ENCODE results near the gene TMA7B.

TMA7B gene

DNA sequence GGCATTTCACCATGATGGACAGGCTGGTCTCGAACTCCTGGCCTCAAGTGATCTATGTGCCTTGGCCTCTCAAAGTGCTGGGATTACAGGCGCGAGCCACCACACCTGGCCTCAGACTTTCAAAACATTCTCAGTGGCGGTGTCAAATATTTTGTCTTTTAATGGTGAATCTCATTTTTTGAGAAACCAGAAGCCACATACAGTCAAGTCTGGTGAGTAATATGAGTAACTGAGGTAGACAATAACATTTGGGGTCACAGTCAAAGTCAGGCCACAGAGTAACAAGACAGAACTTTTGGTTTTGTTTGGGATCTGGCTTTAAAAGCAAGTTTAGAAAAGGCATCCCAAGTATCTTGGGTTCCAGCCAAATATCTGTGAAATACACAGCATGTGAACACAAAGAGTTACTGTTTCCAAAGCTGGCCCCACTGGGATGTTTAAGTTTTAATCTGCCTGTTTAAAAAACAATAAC, 5.6 kb upstream of the TMA7B start:
- peak overlapping the region; percentile 69 for H3K27ac Mint-ChIP-seq
- H3K9me3 Mint-ChIP-seq = no peaks in the 10 kb centered on the region
- peaks cover 90% of the 10 kb centered on the region for H3K4me1 Mint-ChIP-seq (ENCODE audit: low read depth)
- no peak overlapping the region for H3K4me3 Mint-ChIP-seq
- no peaks in the 10 kb centered on the region for H3K27me3 Mint-ChIP-seq
- H3K36me3 Mint-ChIP-seq (ENCODE audit: low read depth) = peaks cover 88% of the 10 kb centered on the region
- DNase-seq = no peak

DNA sequence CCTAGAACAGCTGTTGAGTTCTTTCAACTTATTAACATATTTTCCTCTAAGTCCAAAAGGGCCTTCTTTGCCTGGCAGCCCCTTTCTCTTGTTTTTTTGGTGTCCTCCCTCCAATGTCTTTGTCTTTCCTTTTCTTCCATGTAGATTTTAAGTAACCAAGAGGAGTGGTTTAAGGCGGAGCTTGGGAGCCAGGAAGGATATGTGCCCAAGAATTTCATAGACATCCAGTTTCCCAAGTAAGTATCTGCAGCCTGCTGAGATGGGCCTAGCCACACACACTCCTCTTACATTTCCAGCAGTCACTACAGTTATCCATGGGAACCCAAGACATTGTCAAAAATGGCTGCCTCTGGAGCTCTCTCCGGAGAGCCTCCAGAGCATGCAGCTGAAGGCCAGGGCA, 4.5 kb upstream of the TMA7B start:
- no peaks in the 10 kb centered on the region for H3K9me3 Mint-ChIP-seq
- H3K27ac Mint-ChIP-seq = peak overlapping the region; percentile 66
- no peak for DNase-seq
- peaks cover 90% of the 10 kb centered on the region for H3K4me1 Mint-ChIP-seq (ENCODE audit: low read depth)
- H3K4me3 Mint-ChIP-seq = no peak overlapping the region
- peaks cover 88% of the 10 kb centered on the region for H3K36me3 Mint-ChIP-seq (ENCODE audit: low read depth)
- no peaks in the 10 kb centered on the region for H3K27me3 Mint-ChIP-seq

DNA sequence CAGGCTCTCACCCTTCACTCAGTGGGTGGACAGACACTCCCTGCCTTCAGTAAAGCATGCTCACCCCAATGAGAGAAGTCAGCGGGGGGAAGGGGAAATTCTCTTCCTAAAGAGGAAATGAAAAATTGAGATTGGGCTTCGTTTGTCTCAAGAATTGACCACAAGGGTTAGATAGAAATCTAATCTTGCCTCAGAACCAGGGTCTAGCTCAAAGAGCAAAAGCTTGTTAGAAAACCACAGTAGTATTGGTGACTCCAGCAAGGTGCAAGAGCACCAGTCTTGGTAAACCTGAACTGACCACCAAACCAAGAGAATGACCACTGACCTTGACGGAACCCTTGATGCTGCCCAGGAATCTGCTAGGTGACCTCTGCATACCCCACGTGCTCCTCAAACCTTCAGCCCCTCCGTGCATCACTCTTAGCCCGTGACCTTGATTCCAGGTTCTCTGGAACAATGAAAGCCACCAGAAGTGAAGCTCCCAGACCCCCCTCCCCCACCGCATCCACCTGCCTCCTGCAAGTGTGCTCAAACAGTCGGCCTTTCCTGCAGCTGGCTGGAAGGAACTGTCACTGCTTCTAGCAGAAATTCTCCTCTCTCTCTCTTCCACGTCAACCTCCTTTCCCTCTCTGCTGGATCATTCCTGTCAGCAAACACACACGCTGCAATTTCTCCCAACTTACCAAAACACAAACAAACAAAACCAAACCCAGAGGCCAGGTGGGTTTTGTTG, 3.1 kb upstream of the TMA7B start:
- Mint-ChIP-seq H3K36me3 (ENCODE audit: low read depth) (peaks cover 88% of the 10 kb centered on the region), H3K27me3 (no peaks in the 10 kb centered on the region), H3K4me1 (ENCODE audit: low read depth) (peaks cover 90% of the 10 kb centered on the region), H3K27ac (peak overlapping the region; percentile 18), H3K9me3 (no peaks in the 10 kb centered on the region), H3K4me3 (no peak overlapping the region)
- no peak for DNase-seq

DNA sequence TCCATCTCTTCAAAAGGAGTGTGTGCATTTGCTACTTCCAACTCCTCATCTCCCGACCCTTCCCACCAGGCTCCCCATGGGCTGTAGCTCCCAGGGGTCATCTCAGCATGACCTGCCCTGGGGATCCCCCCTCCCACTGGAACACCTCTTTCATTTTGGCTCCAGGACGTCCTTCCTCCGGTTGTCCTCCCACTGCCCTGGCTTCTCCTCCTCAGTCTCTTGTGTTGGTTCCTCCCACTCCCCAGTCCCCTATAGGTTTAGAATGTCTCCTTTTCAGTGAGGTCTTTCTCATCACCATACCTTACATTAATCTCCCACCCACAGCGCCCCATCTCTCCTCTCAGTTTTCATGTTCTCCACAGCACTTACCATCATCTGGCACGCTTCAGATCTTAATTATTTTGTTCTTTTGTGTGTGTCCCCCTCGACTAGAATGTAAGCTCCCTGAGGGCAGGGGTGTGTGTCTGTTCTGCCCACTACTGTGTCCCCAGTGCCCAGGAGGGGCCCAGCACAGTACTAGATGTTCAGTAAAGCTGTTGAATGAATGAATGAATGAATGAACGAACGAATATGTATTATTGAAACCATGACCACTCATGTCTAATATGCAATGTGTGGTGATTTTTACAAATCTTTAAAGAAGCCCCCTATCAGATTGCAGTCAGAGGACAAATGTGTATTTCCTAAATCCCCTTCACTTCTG, 2.0 kb upstream of the TMA7B start:
- Mint-ChIP-seq H3K27me3 (no peaks in the 10 kb centered on the region), H3K36me3 (ENCODE audit: low read depth) (peaks cover 84% of the 10 kb centered on the region), H3K9me3 (no peaks in the 10 kb centered on the region), H3K4me1 (ENCODE audit: low read depth) (peaks cover 89% of the 10 kb centered on the region), H3K27ac (peak overlapping the region; percentile 42), H3K4me3 (no peak overlapping the region)
- DNase-seq = no peak

DNA sequence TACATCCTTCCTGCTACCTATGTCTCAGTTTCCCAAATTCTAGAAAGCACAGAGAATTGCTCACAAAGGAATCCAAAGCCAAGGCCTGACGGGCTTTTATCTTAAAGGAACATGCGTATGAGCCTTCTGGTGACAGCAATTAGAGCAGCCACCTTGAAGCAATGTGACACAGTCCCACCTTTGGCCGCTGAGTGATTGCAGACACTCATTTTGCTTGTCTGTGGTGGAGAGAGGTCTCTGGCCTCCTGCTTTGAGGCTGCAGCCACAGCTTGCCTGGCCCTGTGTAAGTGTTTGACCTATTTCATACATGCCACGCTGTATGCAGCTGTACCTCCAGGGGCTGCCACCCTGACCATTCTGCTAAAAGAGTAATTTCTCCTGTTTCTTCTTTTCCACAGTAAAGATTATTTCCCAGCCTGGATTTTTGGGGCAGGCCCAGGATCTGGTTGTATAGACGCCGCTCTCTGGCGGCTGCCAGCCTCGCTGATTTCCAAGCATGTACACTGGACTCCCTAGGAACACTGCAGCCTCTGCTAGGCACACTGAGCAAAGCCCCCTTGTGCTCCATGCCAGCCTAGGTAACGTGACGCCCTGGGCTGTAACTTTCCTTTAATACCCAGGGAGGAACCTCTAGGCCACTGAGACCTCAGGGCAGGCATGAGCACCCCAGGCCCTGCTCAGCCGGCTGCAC, 1.1 kb upstream of the TMA7B start:
- peaks cover 85% of the 10 kb centered on the region for H3K4me1 Mint-ChIP-seq (ENCODE audit: low read depth)
- H3K9me3 Mint-ChIP-seq = no peaks in the 10 kb centered on the region
- no peaks in the 10 kb centered on the region for H3K27me3 Mint-ChIP-seq
- DNase-seq = no peak
- H3K4me3 Mint-ChIP-seq = no peak overlapping the region
- peaks cover 85% of the 10 kb centered on the region for H3K36me3 Mint-ChIP-seq (ENCODE audit: low read depth)
- no peak overlapping the region for H3K27ac Mint-ChIP-seq

DNA sequence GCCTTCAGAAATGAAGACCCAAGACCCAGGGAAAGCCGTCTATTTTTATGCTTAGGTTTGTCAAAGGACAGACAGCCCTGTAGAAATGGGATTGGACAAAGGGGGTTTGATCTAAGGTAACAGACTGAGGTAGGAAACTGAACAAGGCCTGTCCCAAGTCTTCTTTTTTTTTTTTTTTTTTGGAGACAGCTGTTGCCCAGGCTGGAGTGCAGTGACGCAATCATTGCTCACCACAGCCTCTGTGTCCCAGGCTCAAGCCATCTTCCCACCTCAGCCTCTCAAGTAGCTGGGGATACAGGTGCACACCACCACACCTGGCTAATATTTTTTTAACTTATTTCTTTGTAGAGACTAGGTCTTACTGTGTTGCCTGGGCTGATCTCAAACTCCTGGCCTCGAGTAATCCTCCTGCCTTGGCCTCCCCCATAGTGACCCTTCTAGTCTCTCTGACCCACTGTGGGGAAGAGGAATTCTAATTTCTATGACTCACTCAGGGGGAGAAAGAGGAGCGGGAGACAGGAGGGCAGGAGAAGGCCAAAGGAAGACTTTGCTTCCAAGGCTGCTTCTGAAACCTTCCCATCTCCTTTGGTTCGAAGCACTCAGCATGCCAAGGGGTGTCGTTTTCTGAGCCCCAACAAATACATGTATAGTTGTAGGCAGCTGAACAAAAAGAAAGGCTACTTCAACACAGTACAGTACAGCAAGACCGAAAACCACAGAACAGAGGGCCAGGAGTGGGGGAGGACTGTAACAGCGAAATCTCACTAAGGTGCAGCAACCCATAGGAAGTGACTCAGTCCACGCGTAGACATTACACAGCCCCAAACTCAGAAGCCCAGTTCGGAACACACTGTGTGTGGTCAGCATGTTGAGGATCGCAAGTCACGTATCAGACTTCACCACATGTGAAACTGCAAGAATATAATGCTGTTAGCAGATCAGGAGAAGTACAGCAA, 872 bp downstream of the TMA7B start:
- H3K27ac Mint-ChIP-seq = peak overlapping the region; percentile 81
- peak overlapping the region; percentile 40 for H3K4me3 Mint-ChIP-seq
- H3K36me3 Mint-ChIP-seq (ENCODE audit: low read depth) = peaks cover 87% of the 10 kb centered on the region
- H3K4me1 Mint-ChIP-seq (ENCODE audit: low read depth) = peaks cover 77% of the 10 kb centered on the region
- DNase-seq = peak; percentile 72
- no peaks in the 10 kb centered on the region for H3K9me3 Mint-ChIP-seq
- H3K27me3 Mint-ChIP-seq = no peaks in the 10 kb centered on the region

DNA sequence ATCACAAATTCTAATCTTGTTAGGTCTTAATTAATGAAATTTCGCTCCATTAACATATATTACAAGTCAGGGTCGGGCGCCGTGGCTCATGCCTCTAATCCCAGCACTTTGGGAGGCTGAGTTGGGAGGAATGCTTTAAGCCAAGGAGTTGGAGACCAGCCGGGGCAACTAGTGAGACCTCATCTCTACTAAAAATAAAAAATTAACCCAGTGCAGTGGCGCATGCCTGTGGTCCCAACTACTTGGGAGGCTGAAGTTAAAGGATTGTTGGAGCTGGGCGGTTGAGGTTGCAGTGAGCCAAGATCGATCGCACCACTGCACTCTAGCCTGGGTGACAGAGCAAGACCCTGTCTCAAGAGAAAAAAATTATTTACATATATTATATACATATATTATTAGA, 1.9 kb downstream of the TMA7B start:
- no peak for DNase-seq
- peaks cover 90% of the 10 kb centered on the region for H3K36me3 Mint-ChIP-seq (ENCODE audit: low read depth)
- peak overlapping the region; percentile 40 for H3K4me3 Mint-ChIP-seq
- peak overlapping the region; percentile 81 for H3K27ac Mint-ChIP-seq
- peaks cover 77% of the 10 kb centered on the region for H3K4me1 Mint-ChIP-seq (ENCODE audit: low read depth)
- no peaks in the 10 kb centered on the region for H3K27me3 Mint-ChIP-seq
- no peaks in the 10 kb centered on the region for H3K9me3 Mint-ChIP-seq

DNA sequence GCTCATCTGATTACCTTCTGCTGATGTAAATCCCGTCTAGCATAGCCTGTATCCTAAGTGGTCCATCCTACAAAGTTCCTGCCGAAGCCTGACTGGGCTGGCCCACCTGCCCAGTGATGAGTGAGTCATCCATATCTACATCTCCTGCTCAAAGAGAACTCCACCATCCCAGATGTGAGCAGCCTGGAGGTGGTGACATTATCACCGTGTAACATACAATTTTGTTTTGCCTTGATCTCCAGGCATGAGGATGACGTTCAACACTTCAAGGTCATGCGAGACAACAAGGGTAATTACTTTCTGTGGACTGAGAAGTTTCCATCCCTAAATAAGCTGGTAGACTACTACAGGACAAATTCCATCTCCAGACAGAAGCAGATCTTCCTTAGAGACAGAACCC, 5.6 kb downstream of the TMA7B start:
- no peaks in the 10 kb centered on the region for H3K9me3 Mint-ChIP-seq
- H3K4me1 Mint-ChIP-seq (ENCODE audit: low read depth) = peaks cover 42% of the 10 kb centered on the region
- H3K27me3 Mint-ChIP-seq = no peaks in the 10 kb centered on the region
- peak overlapping the region; percentile 66 for H3K27ac Mint-ChIP-seq
- DNase-seq = no peak
- no peak overlapping the region for H3K4me3 Mint-ChIP-seq
- H3K36me3 Mint-ChIP-seq (ENCODE audit: low read depth) = peaks cover 90% of the 10 kb centered on the region

DNA sequence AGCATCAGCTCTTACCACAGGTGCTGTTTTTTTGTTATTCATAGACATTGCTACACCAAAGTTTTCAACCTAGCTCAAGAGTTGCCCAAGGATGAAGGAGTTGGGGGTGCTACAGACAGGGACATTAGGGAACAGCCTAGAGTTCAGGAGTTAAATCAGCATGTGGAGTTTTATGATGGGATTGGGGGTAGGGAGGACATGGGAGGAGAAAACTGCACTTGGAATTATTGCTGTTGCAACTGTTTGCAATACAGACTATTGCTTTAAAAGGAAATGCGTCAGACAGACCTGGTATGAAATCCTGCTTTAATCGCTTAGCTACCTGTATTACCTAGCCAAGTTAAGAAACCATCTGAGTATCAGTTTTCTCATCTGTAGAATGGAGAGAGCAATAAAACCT, 6.3 kb downstream of the TMA7B start:
- peaks cover 92% of the 10 kb centered on the region for H3K36me3 Mint-ChIP-seq (ENCODE audit: low read depth)
- peak overlapping the region; percentile 77 for H3K27ac Mint-ChIP-seq
- DNase-seq = no peak
- H3K9me3 Mint-ChIP-seq = no peaks in the 10 kb centered on the region
- H3K4me1 Mint-ChIP-seq (ENCODE audit: low read depth) = peaks cover 35% of the 10 kb centered on the region
- H3K27me3 Mint-ChIP-seq = no peaks in the 10 kb centered on the region
- H3K4me3 Mint-ChIP-seq = no peak overlapping the region

DNA sequence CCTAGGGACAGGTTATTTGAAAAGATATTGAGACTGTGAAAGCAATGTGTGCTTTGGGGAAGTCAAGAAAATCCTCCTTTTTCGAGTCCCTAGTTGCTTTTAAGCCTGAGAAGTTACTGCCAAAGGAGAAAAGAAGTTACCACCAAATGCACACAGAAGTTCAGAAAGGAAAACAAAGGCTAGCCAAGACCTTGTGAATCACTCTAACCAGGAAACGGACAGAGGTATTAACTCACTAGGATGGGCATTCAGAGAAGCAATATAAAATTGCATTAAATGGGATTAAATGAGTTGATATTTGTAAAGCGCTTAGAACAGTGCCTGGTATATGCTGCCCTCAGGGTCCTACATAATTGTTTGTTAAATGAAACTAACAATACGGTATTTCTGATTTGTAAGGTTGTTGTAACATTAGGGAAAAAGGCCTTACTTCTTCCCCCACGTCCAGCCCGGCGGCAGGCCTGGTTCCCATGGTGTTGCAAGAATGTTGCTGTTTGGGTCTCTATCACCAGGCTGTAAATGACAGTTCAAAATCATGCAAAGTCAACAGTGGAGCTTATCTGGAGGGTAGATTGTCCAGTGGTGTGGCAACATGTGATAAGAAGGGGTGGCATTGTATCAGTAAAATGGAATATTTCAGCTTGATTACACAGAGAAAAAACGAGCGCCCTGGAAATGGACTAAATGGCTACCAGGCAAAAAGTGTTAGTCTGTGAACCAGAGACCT, 7.1 kb downstream of the TMA7B start:
- H3K27me3 Mint-ChIP-seq = no peaks in the 10 kb centered on the region
- H3K9me3 Mint-ChIP-seq = no peaks in the 10 kb centered on the region
- peaks cover 94% of the 10 kb centered on the region for H3K36me3 Mint-ChIP-seq (ENCODE audit: low read depth)
- H3K4me1 Mint-ChIP-seq (ENCODE audit: low read depth) = peaks cover 28% of the 10 kb centered on the region
- H3K27ac Mint-ChIP-seq = peak overlapping the region; percentile 77
- DNase-seq = no peak
- no peak overlapping the region for H3K4me3 Mint-ChIP-seq

DNA sequence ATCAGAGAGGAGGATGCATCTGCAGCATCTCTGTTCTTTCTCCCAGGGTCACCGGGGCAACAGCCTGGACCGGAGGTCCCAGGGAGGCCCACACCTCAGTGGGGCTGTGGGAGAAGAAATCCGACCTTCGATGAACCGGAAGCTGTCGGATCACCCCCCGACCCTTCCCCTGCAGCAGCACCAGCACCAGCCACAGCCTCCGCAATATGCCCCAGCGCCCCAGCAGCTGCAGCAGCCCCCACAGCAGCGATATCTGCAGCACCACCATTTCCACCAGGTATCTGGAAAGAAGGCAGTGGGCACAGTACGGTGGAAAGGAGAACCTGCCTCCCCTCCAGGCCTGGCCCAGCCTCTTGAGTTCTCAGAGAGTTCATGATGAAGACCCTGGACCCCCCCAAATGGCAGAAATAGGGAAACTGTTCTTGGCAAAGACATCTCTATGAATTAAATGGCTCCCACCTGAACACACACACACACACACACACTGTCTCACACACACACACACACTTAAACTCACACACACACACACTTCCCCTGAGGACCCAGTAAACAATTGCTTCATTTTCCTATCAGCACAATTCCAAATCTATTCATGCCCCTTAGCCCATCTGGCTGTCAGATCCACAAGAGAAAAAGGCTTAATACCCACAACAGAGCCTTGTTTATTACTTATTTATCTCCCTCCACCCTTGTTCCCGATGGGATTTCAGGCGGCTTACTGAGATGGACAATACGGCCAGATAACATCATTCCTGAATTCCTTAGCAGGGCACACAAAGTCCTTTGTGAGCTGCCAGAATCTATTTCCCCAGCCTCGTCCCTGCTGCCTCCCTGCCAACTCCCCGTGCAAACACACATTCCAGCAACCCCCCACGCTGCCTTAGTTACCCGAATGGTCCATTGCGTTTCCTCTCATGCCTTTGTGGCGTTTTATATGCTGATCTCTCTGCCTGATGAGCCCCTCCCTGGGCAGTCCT, 8.1 kb downstream of the TMA7B start:
- H3K4me1 Mint-ChIP-seq (ENCODE audit: low read depth) = peaks cover 18% of the 10 kb centered on the region
- H3K27ac Mint-ChIP-seq = peak overlapping the region; percentile 6
- H3K27me3 Mint-ChIP-seq = no peaks in the 10 kb centered on the region
- peaks cover 98% of the 10 kb centered on the region for H3K36me3 Mint-ChIP-seq (ENCODE audit: low read depth)
- H3K9me3 Mint-ChIP-seq = no peaks in the 10 kb centered on the region
- H3K4me3 Mint-ChIP-seq = no peak overlapping the region
- no peak for DNase-seq

DNA sequence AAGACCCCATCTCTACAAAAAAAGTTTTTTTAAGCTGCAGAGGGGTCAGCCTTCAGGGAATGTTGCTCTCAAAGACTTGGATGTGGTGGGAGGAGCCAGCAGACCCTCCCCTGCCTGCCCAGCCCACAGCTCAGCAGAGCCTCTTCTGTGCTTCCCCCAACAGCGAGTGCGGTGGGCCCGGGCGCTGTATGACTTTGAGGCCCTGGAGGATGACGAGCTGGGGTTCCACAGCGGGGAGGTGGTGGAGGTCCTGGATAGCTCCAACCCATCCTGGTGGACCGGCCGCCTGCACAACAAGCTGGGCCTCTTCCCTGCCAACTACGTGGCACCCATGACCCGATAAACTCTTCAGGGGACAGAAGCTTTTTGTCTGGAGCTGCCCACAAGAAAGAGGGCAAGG, 10.5 kb downstream of the TMA7B start:
- peaks cover 88% of the 10 kb centered on the region for H3K36me3 Mint-ChIP-seq (ENCODE audit: low read depth)
- H3K27me3 Mint-ChIP-seq = no peaks in the 10 kb centered on the region
- no peak overlapping the region for H3K4me3 Mint-ChIP-seq
- DNase-seq = no peak
- H3K4me1 Mint-ChIP-seq (ENCODE audit: low read depth) = peaks cover 6% of the 10 kb centered on the region
- H3K27ac Mint-ChIP-seq = no peak overlapping the region
- H3K9me3 Mint-ChIP-seq = no peaks in the 10 kb centered on the region

DNA sequence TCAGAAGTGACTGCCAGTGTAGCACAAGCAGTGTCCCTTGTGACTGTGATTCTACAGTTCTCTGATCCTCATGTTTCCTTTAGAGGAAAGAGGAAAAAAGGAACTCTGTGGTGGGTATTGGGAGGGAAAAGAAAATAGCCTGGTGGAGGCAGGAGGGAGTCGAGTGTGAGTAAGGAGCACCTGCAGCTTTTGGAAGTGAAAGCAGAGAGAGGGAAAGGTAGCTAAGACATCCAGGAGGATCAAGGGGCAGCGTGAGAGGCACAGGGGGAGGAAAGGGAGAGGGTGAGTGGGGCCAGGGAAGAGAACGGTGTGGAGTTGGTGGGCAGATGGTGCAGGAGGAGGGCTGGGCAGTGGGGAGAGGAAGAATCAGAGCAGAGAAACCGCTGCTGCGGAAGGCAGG, 12.4 kb downstream of the TMA7B start:
- Mint-ChIP-seq H3K27me3 (no peaks in the 10 kb centered on the region), H3K4me3 (no peak overlapping the region), H3K9me3 (no peaks in the 10 kb centered on the region), H3K4me1 (ENCODE audit: low read depth) (no peaks in the 10 kb centered on the region), H3K36me3 (ENCODE audit: low read depth) (peaks cover 78% of the 10 kb centered on the region), H3K27ac (peak overlapping the region; percentile 0)
- DNase-seq = no peak

All from activated T-cell treated with anti-CD3 and anti-CD28 coated beads, Interleukin-2, amount 50 U/mL, for 24 hours (primary cell).